Peyer's patch (tissue), 4 donors: ENCODE results near the gene TTLL4. TPM values are rescaled to one million over a fixed set of nuclear protein-coding genes. Genes with fewer than 3 reads are reported as not detected.
A peak's percentile ranks its signal among the peaks of the same experiment; 100 is the strongest.

Source experiments
- DNase-seq, 3 donors: peaks; one replicate each; pipeline ENCODE4 v3.0.0-alpha.2; 2017 to 2019
- H3K27ac ChIP-seq, 4 donors: fragments of 200-600 bp; sonication (generic); one replicate each; pipeline ENCODE4 v1.5.1; 2016 to 2019
- H3K27me3 ChIP-seq, 2 donors: fragments of 200-600 bp; sonication (generic); one replicate each; pipeline ENCODE4 v1.5.1; 2019
- H3K36me3 ChIP-seq, 3 donors: fragments of 200-600 bp; sonication (generic); one replicate each; pipeline ENCODE4 v1.5.1; 2016 to 2019
- H3K4me1 ChIP-seq, 4 donors: fragments of 200-600 bp; sonication (generic); one replicate each; pipeline ENCODE4 v1.5.1; 2016 to 2019
- H3K4me3 ChIP-seq, 4 donors: fragments of 200-600 bp; sonication (generic); 1 replicate in 3 of 4; 2 replicates in 1 of 4; pipeline ENCODE4 v1.5.1; 2016 to 2019; ENCODE audit warnings: mild to moderate bottlenecking in 1 of 4
- H3K9me3 ChIP-seq, 4 donors: fragments of 200-600 bp; sonication (generic); one replicate each; pipeline ENCODE4 v1.5.1; 2016 to 2019; ENCODE audit warnings: mild to moderate bottlenecking in 1 of 4
- POLR2A ChIP-seq, 2 donors: fragments of 450-650 bp; IDR thresholded peaks; one replicate each; pipeline ENCODE4 v1.5.1; 2017; ENCODE audit warnings: antibody characterized with exemption in 2 of 2, mild to moderate bottlenecking in 2 of 2, moderate library complexity in 2 of 2
- total RNA-seq, 4 donors: library from RNA; depleted of rRNA; stranded (reverse); fragments of >200 nt; gene quantifications; one replicate each; pipeline ENCODE4 v1.1.0, GENCODE V29; 2016
- TF ChIP-seq, protein P1 (sequence below), 6 experiments: fragments of 450-650 bp in 4 of 6; fragments of 200-600 bp in 2 of 6; sonication (generic) in 1 of 6; IDR thresholded peaks; one replicate each; pipeline ENCODE4 v1.5.1; 2017 to 2019; ENCODE audit warnings: antibody characterized with exemption in 6 of 6, mild to moderate bottlenecking in 3 of 6, moderate library complexity in 1 of 6

Gene TTLL4
- total RNA-seq, 4 donors from 2014 or later: 14.9 to 48.4 (median 45.1) TPM

- H3K36me3 ChIP-seq: no peaks in the 10 kb centered on the region
- H3K27me3 ChIP-seq: no peaks in the 10 kb centered on the region
- peaks cover 0 to 3% (median 0%) of the 10 kb centered on the region in 4 donors for H3K4me1 ChIP-seq
- no peaks in the 10 kb centered on the region for H3K9me3 ChIP-seq
- peak overlapping the region in 2 of 4 donors; percentile 51 to 89 for H3K27ac ChIP-seq
- no peak for DNase-seq
- TF ChIP-seq, protein P1, sequence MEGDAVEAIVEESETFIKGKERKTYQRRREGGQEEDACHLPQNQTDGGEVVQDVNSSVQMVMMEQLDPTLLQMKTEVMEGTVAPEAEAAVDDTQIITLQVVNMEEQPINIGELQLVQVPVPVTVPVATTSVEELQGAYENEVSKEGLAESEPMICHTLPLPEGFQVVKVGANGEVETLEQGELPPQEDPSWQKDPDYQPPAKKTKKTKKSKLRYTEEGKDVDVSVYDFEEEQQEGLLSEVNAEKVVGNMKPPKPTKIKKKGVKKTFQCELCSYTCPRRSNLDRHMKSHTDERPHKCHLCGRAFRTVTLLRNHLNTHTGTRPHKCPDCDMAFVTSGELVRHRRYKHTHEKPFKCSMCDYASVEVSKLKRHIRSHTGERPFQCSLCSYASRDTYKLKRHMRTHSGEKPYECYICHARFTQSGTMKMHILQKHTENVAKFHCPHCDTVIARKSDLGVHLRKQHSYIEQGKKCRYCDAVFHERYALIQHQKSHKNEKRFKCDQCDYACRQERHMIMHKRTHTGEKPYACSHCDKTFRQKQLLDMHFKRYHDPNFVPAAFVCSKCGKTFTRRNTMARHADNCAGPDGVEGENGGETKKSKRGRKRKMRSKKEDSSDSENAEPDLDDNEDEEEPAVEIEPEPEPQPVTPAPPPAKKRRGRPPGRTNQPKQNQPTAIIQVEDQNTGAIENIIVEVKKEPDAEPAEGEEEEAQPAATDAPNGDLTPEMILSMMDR (IDR thresholded peaks at IDR 0.05): no peak
- peak in 1 of 2 donors; percentile 44 for TF ChIP-seq POLR2A (IDR thresholded peaks at IDR 0.05)
- H3K4me3 ChIP-seq: peak overlapping the region in 1 of 4 donors; percentile 28
These were observed 6.6 kb downstream of the TTLL4 start for GRCh38 chr2:218717262-218717661.

DNA sequence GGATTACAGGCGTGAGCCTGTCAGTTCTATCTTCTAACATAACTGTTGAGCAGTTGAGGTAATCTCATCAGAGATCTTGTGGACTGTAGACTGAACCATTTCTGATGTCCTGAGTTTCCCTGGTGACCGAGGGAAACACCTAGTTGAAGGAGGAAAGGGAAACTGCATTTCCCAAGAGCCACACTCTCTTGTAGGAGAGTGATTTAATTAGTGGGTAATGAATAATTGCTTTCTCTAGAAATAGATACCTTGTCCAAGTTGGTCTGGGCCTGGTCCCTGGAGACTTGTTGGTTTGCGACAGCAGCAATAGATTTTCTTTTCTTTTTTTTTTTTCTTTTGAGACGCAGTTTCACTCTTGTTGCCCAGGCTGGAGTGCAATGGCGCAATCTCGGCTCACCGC, 7.4 kb downstream of the TTLL4 start:
- H3K9me3 ChIP-seq: no peaks in the 10 kb centered on the region
- H3K4me1 ChIP-seq: peaks cover 0 to 3% (median 0%) of the 10 kb centered on the region in 4 donors
- TF ChIP-seq POLR2A (IDR thresholded peaks at IDR 0.05): no peak
- TF ChIP-seq, protein P1 (IDR thresholded peaks at IDR 0.05): no peak
- H3K4me3 ChIP-seq: no peak overlapping the region
- no peaks in the 10 kb centered on the region for H3K36me3 ChIP-seq
- peak overlapping the region in 1 of 4 donors; percentile 89 for H3K27ac ChIP-seq
- no peaks in the 10 kb centered on the region for H3K27me3 ChIP-seq
- no peak for DNase-seq

DNA sequence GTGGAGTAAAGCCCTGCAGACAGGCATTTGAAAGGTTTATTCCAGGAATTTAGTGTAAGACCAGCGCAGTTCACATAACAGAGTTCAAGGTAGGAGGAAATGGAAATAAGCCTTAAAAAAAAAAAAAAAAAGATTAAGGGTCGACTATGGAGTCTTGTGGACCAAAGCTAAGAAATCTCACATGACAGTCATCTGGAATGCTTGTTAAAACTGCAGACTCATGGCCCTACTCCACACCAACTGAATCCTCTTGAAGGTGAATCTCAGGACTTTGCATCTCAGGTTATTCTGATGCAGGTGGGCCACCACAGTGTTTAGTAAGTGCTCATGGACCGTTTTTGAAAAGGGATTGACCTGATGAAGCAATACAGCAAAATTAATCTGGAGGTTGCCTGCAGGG, 8.8 kb downstream of the TTLL4 start:
- Histone ChIP-seq H3K36me3 (no peaks in the 10 kb centered on the region), H3K9me3 (no peaks in the 10 kb centered on the region), H3K27ac (no peak overlapping the region), H3K27me3 (no peaks in the 10 kb centered on the region), H3K4me3 (no peak overlapping the region), H3K4me1 (peaks cover 0 to 3% (median 0%) of the 10 kb centered on the region in 4 donors)
- no peak for DNase-seq
- TF ChIP-seq, protein P1 (IDR thresholded peaks at IDR 0.05): no peak
- no peak for TF ChIP-seq POLR2A (IDR thresholded peaks at IDR 0.05)

DNA sequence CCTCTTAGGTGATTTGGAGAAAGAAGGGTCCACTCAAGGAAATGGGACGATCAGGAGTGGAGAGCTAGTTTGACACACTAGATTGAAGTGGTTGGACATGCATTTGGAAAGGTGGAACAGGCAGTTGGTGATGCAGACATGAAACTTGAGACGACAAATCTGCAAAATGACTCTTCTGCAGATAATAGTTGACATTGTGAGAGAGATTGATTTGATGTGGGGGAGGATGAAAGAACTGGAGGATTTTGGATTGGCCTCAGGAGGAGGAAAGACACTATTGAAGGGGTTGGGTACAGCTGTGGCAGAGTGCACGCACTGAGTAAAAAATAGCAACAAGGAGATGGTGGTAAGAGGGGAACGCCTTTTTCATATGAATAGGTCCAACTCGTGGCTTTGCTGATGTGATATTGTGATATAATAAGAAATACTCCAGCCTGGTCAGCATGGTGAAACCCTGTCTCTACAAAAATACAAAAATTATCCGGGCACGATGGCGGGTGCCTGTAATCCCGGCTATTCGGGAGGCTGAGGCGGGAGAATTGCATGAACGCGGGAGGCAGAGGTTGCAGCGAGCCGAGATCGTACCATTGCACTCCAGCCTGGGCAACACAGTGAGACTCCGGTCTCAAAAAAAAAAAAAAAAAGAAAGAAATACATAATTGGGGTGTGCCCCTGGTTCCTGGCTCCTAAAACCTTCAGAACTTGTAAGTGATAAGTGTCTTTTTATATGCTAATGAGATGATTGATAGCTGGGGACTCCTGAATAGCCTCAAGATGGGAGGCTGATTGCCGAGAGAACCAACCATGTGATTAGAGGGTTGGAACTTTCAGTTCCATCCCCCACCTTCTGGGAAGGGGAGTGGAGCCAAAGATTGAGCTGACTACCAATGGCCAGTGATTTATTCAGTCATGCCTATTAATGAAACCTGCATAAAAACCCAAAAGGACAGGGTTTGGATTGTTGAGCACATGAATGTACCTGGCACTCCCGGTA, 9.7 kb downstream of the TTLL4 start:
- Histone ChIP-seq H3K27ac (no peak overlapping the region), H3K27me3 (no peaks in the 10 kb centered on the region), H3K9me3 (no peaks in the 10 kb centered on the region), H3K4me3 (no peak overlapping the region), H3K36me3 (no peaks in the 10 kb centered on the region), H3K4me1 (peaks cover 0 to 3% (median 0%) of the 10 kb centered on the region in 4 donors)
- no peak for TF ChIP-seq POLR2A (IDR thresholded peaks at IDR 0.05)
- TF ChIP-seq, protein P1 (IDR thresholded peaks at IDR 0.05): no peak
- no peak for DNase-seq

- Histone ChIP-seq H3K36me3 (no peaks in the 10 kb centered on the region), H3K27me3 (no peaks in the 10 kb centered on the region), H3K27ac (no peak overlapping the region), H3K4me1 (peaks cover 0 to 3% (median 0%) of the 10 kb centered on the region in 4 donors), H3K9me3 (peaks cover 0 to 5% (median 1%) of the 10 kb centered on the region in 4 donors), H3K4me3 (no peak overlapping the region)
- TF ChIP-seq, protein P1 (IDR thresholded peaks at IDR 0.05): no peak
- TF ChIP-seq POLR2A (IDR thresholded peaks at IDR 0.05): no peak
- DNase-seq: no peak
These were observed 10.9 kb downstream of the TTLL4 start for GRCh38 chr2:218721488-218721887.
